ENCODE data around the gene GLIPR1. TPM values are rescaled to one million over a fixed set of nuclear protein-coding genes. Genes with fewer than 3 reads are reported as not detected.

GLIPR1 gene
- polyA plus RNA-seq: 6.4 and 7.7 TPM in 2 replicates

DNA sequence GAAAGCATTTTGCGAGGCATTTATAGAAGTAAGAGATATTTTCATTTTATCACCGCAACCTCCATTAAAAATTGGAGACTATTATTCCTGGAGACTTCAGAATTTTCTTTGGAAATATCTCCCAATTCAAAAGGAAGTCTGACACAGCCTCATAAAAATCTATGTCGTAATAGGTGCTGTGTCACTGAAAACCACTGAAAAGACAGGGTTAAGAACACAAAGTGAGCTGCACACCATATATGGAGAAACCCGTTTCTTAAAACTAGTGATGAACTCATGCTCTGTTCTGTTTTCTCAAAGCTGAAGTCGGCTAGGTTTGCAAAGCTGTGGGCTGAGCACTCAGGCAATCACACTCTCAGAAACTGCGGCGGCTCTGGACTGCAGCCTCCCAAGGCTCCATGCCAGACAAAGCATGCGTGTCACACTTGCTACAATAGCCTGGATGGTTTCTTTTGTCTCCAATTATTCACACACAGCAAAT is at the start of gene GLIPR1:
Gene GLIPR1, plus strand, starts transcription at position 287 of the 481 bp plus-strand sequence. Its CDS starts 126 bp downstream, at position 413.

DNA sequence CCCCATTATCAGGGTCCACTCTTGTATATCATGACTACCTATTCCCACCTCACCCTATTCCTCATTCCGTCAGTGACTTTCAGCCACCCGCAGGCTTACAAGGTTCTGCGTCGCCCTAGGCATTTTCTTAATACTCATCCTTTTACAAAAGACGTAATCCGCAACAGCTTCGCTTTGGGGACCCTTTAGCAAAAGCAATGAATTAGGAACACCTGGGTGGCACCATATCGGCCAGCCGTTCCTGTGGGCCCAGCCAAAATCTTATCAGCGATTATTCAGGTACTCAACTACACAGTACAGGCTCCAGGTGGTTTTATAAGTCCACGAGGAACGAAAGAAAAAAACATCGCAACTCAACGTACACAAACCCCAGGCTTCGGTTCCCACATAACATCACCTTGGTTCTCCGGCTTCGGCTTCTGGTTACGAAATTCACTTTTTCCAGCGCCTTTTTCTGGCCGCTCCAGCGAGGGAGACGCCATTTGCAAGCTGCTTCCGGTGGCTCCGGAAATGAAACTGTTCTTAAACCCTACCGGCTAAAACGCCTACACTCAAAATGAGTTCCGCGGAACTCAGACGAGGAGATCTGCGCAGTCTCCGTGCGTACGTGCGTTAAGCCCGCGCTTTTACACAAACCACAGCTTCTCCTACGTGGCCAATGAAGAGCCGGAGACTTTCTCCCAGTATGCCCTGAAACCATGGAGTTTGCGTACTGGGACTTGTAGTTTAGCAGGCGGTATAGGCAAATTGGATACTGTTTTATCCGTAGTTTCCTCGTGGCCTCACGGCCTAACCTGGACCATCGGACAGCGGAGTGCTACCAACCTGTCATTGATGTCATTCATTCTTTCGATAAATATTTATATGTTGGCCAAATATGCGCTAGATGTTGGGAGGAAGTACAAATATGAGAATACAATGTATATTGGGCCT is 30.8 kb downstream of the GLIPR1 start, which contains the start of gene KRR1:
Gene KRR1, minus strand, starts transcription at position 494 of the 933 bp plus-strand sequence. Its CDS starts 12 bp downstream, at position 482.

Other genes starting within 250 kb of the GLIPR1 start
- 1.5 and 3.3 TPM in 2 replicates for gene CAPS2, start 150.4 kb upstream of the GLIPR1 start, polyA plus RNA-seq
- gene GLIPR1L1, start 146.1 kb upstream of the GLIPR1 start, polyA plus RNA-seq: 3.4 and 4.4 TPM in 2 replicates
- gene GLIPR1L2, start 89.7 kb upstream of the GLIPR1 start, polyA plus RNA-seq: 4.1 and 10.5 TPM in 2 replicates
- gene KRR1, start 30.9 kb downstream of the GLIPR1 start, polyA plus RNA-seq: 49.0 and 52.3 TPM in 2 replicates